Smooth muscle cell (in vitro differentiated cells): ENCODE measurements around the gene KRTAP5-10. TPM values are rescaled to one million over a fixed set of nuclear protein-coding genes. Genes with fewer than 3 reads are reported as not detected.

ENCODE experiments used
- DNase-seq: peaks from one replicate; lab custom pipeline; 2025; ENCODE audit not compliant: unreplicated experiment; lab: John Stamatoyannopoulos, UW
- H2AFZ ChIP-seq: fragments of 200-600 bp; sonication (generic); 2 replicates; pipeline ENCODE4 v1.6.0; 2016; ENCODE audit warnings: antibody characterized with exemption, low read depth, mild to moderate bottlenecking
- H3F3A ChIP-seq: fragments of 200-600 bp; sonication (generic); 2 replicates; pipeline ENCODE4 v1.6.0; 2017; ENCODE audit warnings: antibody characterized with exemption, low read depth
- H3K27ac ChIP-seq: fragments of 200-600 bp; sonication (generic); 2 replicates; pipeline ENCODE4 v1.5.1; 2016; ENCODE audit warnings: low read depth, mild to moderate bottlenecking
- H3K27me3 ChIP-seq: fragments of 200-600 bp; sonication (generic); 2 replicates; pipeline ENCODE4 v1.6.1; 2016; ENCODE audit warnings: low read depth, mild to moderate bottlenecking
- H3K36me3 ChIP-seq: fragments of 200-600 bp; sonication (generic); 2 replicates; pipeline ENCODE4 v1.5.1; 2016; ENCODE audit warnings: low read depth
- H3K4me1 ChIP-seq: fragments of 200-600 bp; sonication (generic); 2 replicates; pipeline ENCODE4 v1.5.1; 2016; ENCODE audit warnings: low read depth
- H3K4me2 ChIP-seq: fragments of 200-600 bp; sonication (generic); 2 replicates; pipeline ENCODE4 v1.6.0; 2016; ENCODE audit warnings: mild to moderate bottlenecking
- H3K4me3 ChIP-seq: fragments of 200-600 bp; sonication (generic); 2 replicates; pipeline ENCODE4 v1.5.1; 2016; ENCODE audit warnings: mild to moderate bottlenecking
- H3K79me2 ChIP-seq: fragments of 200-600 bp; sonication (generic); 2 replicates; pipeline ENCODE4 v1.6.0; 2016; ENCODE audit warnings: low read depth, mild to moderate bottlenecking
- H3K9ac ChIP-seq: fragments of 200-600 bp; sonication (generic); 2 replicates; pipeline ENCODE4 v1.6.0; 2016; ENCODE audit warnings: low read depth
- H3K9me3 ChIP-seq: fragments of 200-600 bp; sonication (generic); replicated peaks from 2 replicates; pipeline ENCODE4 v1.5.1; 2016; ENCODE audit warnings: low read depth
- H4K20me1 ChIP-seq: fragments of 200-600 bp; sonication (generic); 2 replicates; pipeline ENCODE4 v1.6.0; 2016; ENCODE audit warnings: low read depth
- CTCF ChIP-seq: fragments of 200-600 bp; sonication (generic); IDR thresholded peaks from 2 replicates; pipeline ENCODE4 v1.5.1; 2017; ENCODE audit warnings: borderline replicate concordance, mild to moderate bottlenecking, antibody characterized with exemption; ENCODE audit not compliant: insufficient read depth, poor library complexity, severe bottlenecking
- WGBS: methylation state at CpG from one replicate; pipeline ENCODE4 v1.1.7; 2016; ENCODE audit warnings: low lambda C conversion rate; 5-methylcytosine and 5-hydroxymethylcytosine counted together
- polyA plus RNA-seq: library from polyadenylated mRNA; unstranded; fragments of >200 nt; fragmentation: Nextera tagmentation; extraction: Ambion mirVana; gene quantifications from 2 replicates; pipeline ENCODE4 v1.2.1, GENCODE V29; 2016
- total RNA-seq: library from RNA; depleted of rRNA; stranded (reverse); fragments of >200 nt; gene quantifications from 2 replicates; pipeline ENCODE4 v1.2.3, GENCODE V29; 2014

KRTAP5-10 gene
- not detected in 2 replicates for total RNA-seq
- polyA plus RNA-seq: not detected in 2 replicates

- DNase-seq: no peak
- Histone ChIP-seq H3K9me3 (no peaks in the 10 kb centered on the region), H3K4me1 (no peaks in the 10 kb centered on the region), H3K27ac (no peak within 1 kb of the TSS), H3K27me3 (peaks cover 10% of the 10 kb centered on the region), H3K9ac (no peak within 1 kb of the TSS), H3K36me3 (no peaks in the 10 kb centered on the region), H3K79me2 (no peaks in the 10 kb centered on the region), H4K20me1 (no peaks in the 10 kb centered on the region), H3K4me2 (no peak within 1 kb of the TSS), H2AFZ (no peak within 1 kb of the TSS), H3K4me3 (no peak within 1 kb of the TSS), H3F3A (no peaks in the 10 kb centered on the region)
- WGBS: 88% methylated on average over 5 of the region's 5 CpGs
- no peak for TF ChIP-seq CTCF
Measured at GRCh38 chr11:71565263-71565662, at the start of gene KRTAP5-10. KRTAP5-10 (plus strand) TSS chr11:71565563; CDS start chr11:71565588, 25 bp downstream.

GRCh38 chr11:71518506-71519471 lies 46.6 kb upstream of the KRTAP5-10 start:
- Histone ChIP-seq H3K27ac (no peak overlapping the region), H3K4me1 (no peaks in the 10 kb centered on the region), H3K9me3 (no peaks in the 10 kb centered on the region), H3K4me3 (no peak overlapping the region), H4K20me1 (no peaks in the 10 kb centered on the region), H3K4me2 (no peak overlapping the region), H2AFZ (no peak overlapping the region), H3F3A (no peaks in the 10 kb centered on the region), H3K36me3 (no peaks in the 10 kb centered on the region), H3K79me2 (no peaks in the 10 kb centered on the region), H3K27me3 (no peaks in the 10 kb centered on the region), H3K9ac (no peak overlapping the region)
- no peak for TF ChIP-seq CTCF
- DNase-seq: no peak
- WGBS: 96% methylated on average over 48 of the region's 55 CpGs

- H3K4me1 ChIP-seq: no peaks in the 10 kb centered on the region
- no peaks in the 10 kb centered on the region for H3F3A ChIP-seq
- no peak overlapping the region for H3K4me3 ChIP-seq
- H3K79me2 ChIP-seq: no peaks in the 10 kb centered on the region
- no peak for DNase-seq
- H3K36me3 ChIP-seq: no peaks in the 10 kb centered on the region
- no peaks in the 10 kb centered on the region for H3K27me3 ChIP-seq
- no peak overlapping the region for H3K9ac ChIP-seq
- H3K4me2 ChIP-seq: no peak overlapping the region
- 37% methylated on average over 10 of the region's 10 CpGs for WGBS
- H2AFZ ChIP-seq: no peak overlapping the region
- no peaks in the 10 kb centered on the region for H4K20me1 ChIP-seq
- no peak overlapping the region for H3K27ac ChIP-seq
- no peak for TF ChIP-seq CTCF
- H3K9me3 ChIP-seq: no peaks in the 10 kb centered on the region
Measured at GRCh38 chr11:71519546-71519945, 45.8 kb upstream of the KRTAP5-10 start.
